Uterus (tissue), 4 donors: ENCODE data around the gene SYTL3. TPM values are rescaled to one million over a fixed set of nuclear protein-coding genes. Genes with fewer than 3 reads are reported as not detected.

Source experiments
- DNase-seq, 2 donors: peaks; one replicate each; pipeline ENCODE4 v3.0.0-alpha.2; 2019 to 2020
- H3K27ac ChIP-seq, 2 donors: fragments of 200-600 bp; sonication (generic); 1 replicate in 1 of 2; 2 replicates in 1 of 2; pipeline ENCODE4 v1.5.1; 2016 to 2018
- H3K27me3 ChIP-seq, 2 donors: fragments of 200-600 bp; sonication (generic); one replicate each; pipeline ENCODE4 v1.5.1; 2018 to 2019; ENCODE audit warnings: control low read depth in 1 of 2
- H3K36me3 ChIP-seq, 2 donors: fragments of 200-600 bp; sonication (generic); one replicate each; pipeline ENCODE4 v1.5.1; 2019; ENCODE audit warnings: control low read depth in 1 of 2
- H3K4me1 ChIP-seq, 2 donors: fragments of 200-600 bp; sonication (generic); one replicate each; pipeline ENCODE4 v1.5.1; 2018 to 2019; ENCODE audit warnings: control low read depth in 1 of 2
- H3K4me3 ChIP-seq, 2 donors: fragments of 200-600 bp; sonication (generic); 1 replicate in 1 of 2; 2 replicates in 1 of 2; pipeline ENCODE4 v1.5.1; 2018 to 2019; ENCODE audit warnings: mild to moderate bottlenecking in 1 of 2
- H3K9me3 ChIP-seq, 2 donors: fragments of 200-600 bp; sonication (generic); one replicate each; pipeline ENCODE4 v1.5.1; 2019; ENCODE audit warnings: control low read depth in 1 of 2
- POLR2A ChIP-seq, 2 donors: fragments of 450-650 bp; IDR thresholded peaks; one replicate each; pipeline ENCODE4 v1.6.1; 2016; ENCODE audit warnings: antibody characterized with exemption in 2 of 2, mild to moderate bottlenecking in 1 of 2, moderate library complexity in 1 of 2
- intact Hi-C: fragments of 100-400 bp; cut with DNase I; formaldehyde crosslinking; loops from one replicate; pipeline ENCODE4 v1.15.1; 2023; ENCODE audit warnings: low total_unique reads
- total RNA-seq, 4 donors: library from RNA; depleted of rRNA in 3 of 4; stranded (reverse); fragments of >200 nt in 3 of 4; gene quantifications; one replicate each; pipeline versions ENCODE4 v1.1.0 to v1.2.4, GENCODE V29; 2014 to 2023
- TF ChIP-seq, protein P1 (sequence below), 4 experiments: fragments of 200-600 bp in 2 of 4; fragments of 450-650 bp in 2 of 4; sonication (generic) in 2 of 4; IDR thresholded peaks; one replicate each; pipeline ENCODE4 v1.5.1; 2016 to 2019; ENCODE audit warnings: antibody characterized with exemption in 4 of 4, mild to moderate bottlenecking in 2 of 4, moderate library complexity in 1 of 4
- donor health status: DM: yes; HTN: yes; CAD: no.

The SYTL3 gene
- total RNA-seq, 4 donors from 2014 or later, result 0.51 to 12.4 (median 3.3) TPM

DNA sequence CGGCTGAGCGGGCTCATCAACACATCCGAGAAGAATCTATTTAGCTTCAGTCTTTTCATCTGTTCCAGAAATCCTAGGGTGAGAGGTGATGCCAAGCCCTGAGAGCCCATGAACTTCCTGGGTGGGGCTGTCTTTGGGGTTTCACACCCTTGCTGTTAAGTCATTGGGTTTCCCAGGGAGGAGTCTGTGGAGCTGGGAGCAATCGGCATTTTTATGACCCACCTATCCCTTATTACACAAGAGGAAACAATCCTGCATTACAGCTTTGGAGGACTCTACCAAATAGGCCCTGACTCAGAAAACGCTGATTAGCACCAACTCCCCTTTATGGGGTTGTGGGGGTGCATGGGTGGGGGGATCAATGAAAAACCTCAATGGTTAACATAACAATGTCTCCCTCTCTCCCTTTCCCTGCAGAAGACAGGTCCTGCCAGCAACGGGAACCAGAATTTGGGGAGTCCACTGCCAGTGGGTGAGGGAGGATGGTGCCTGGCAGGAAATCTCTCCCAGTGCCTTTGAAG is 123.1 kb downstream of the SYTL3 start:
- Histone ChIP-seq H3K4me3 (no peak overlapping the region), H3K27me3 (no peaks in the 10 kb centered on the region), H3K27ac (no peak overlapping the region), H3K9me3 (no peaks in the 10 kb centered on the region), H3K36me3 (no peaks in the 10 kb centered on the region), H3K4me1 (no peaks in the 10 kb centered on the region)
- TF ChIP-seq, protein P1, sequence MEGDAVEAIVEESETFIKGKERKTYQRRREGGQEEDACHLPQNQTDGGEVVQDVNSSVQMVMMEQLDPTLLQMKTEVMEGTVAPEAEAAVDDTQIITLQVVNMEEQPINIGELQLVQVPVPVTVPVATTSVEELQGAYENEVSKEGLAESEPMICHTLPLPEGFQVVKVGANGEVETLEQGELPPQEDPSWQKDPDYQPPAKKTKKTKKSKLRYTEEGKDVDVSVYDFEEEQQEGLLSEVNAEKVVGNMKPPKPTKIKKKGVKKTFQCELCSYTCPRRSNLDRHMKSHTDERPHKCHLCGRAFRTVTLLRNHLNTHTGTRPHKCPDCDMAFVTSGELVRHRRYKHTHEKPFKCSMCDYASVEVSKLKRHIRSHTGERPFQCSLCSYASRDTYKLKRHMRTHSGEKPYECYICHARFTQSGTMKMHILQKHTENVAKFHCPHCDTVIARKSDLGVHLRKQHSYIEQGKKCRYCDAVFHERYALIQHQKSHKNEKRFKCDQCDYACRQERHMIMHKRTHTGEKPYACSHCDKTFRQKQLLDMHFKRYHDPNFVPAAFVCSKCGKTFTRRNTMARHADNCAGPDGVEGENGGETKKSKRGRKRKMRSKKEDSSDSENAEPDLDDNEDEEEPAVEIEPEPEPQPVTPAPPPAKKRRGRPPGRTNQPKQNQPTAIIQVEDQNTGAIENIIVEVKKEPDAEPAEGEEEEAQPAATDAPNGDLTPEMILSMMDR (IDR thresholded peaks at IDR 0.05), result no peak
- no peak for TF ChIP-seq POLR2A (IDR thresholded peaks at IDR 0.05)
- intact Hi-C loops, result no loop called here
- DNase-seq, result no peak

DNA sequence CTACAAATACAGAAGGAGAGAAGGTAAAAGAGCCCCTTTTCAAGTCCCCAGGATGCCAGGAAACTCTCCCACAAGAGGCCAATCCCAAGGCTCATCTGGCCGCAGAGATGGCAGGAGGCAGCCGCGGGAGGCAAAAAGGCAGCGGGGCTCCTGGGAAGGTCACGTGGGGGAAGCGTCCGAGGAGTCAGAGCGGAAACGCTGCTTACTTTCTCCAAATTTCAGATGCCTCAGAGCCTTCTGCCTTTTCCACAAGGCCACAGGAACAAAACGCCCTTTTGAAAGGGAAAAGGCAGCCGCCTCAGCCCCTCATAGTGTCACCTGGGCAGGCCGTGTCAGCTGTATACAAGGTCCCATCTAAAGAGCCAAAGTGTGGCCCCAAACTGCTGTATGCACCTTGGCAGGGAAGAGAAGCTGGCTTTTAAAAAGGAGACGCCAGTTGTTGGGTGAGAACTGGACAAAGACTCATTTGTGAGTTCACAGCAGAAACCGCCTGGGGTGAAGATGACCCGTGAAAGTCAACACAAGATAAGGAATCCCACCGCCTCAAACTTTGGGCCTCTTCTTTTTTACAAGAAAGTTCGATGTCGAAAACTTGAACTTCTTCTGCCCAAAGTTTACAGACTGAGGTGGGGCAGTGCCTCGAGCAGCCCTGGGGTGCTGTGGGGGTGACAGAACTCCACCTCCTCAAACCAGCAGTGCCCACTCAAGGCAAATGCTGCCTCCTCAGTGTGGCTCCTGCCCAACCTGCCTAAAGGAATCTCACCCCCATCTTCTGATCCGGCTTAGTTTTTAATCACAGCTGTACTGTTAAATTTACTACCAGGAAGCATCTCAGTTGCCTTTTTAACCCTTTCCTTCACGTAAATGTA is 124.0 kb downstream of the SYTL3 start:
- intact Hi-C loops, result no loop called here
- DNase-seq, result no peak
- no peak overlapping the region for H3K27ac ChIP-seq
- no peak overlapping the region for H3K4me3 ChIP-seq
- no peaks in the 10 kb centered on the region for H3K36me3 ChIP-seq
- H3K27me3 ChIP-seq, result no peaks in the 10 kb centered on the region
- H3K9me3 ChIP-seq, result no peaks in the 10 kb centered on the region
- TF ChIP-seq, protein P1 (IDR thresholded peaks at IDR 0.05), result no peak
- TF ChIP-seq POLR2A (IDR thresholded peaks at IDR 0.05), result no peak
- no peaks in the 10 kb centered on the region for H3K4me1 ChIP-seq

DNA sequence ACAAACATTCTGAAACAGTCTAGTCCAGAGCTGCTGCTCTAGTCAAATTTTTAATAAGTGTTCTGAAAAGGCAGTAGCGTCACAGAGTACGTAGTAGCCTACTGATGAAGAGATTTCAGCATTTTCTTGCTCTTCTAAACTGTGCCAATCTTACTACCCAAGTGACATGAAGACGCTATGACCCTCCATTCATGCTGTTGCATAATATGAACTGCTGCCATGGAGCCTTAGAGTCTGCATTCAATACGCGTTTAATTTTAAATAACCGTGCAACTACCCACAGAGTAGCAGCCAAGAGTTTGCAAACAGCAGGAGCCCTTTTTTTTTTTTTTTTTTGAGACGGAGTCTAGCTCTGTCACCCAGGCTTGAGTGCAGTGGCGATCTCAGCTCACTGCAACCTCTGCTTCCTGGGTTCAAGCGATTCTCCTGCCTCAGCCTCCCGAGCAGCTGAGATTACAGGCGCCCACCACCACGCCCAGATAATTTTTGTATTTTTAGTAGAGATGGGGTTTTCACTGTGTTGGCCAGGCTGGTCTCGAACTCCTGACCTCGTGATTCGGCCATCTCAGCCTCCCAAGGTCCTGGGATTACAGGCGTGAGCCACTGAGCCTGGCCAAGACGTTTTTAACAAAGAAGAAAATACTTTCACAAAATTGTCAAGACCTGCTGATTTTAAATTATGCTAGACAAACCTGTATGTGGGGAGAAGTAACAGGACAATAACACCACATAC is 125.0 kb downstream of the SYTL3 start:
- Histone ChIP-seq H3K27me3 (no peaks in the 10 kb centered on the region), H3K9me3 (no peaks in the 10 kb centered on the region), H3K4me3 (no peak overlapping the region), H3K4me1 (no peaks in the 10 kb centered on the region), H3K27ac (no peak overlapping the region), H3K36me3 (no peaks in the 10 kb centered on the region)
- TF ChIP-seq, protein P1 (IDR thresholded peaks at IDR 0.05), result no peak
- no peak for TF ChIP-seq POLR2A (IDR thresholded peaks at IDR 0.05)
- no peak for DNase-seq
- intact Hi-C loops, result no loop called here

DNA sequence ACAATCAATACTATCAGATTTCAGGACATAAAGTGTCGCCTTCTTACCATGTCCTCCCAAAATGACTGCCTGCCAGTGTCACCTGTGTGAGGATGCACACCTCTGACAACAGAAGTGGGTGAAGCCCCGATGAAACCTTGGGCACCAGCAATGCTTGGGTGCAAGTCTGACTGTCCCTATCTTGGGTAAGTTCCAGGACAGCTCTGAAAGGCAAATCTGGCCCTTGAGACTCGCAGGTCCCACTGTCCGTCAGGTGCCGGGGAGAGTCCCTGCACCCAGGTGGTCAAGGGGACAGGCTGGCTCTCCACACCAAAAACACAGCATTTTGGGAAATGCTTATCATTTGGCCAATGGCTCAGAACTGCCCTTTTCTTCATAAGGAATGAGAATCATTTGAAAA is 126.0 kb downstream of the SYTL3 start:
- Histone ChIP-seq H3K27ac (no peak overlapping the region), H3K4me1 (no peaks in the 10 kb centered on the region), H3K36me3 (no peaks in the 10 kb centered on the region), H3K27me3 (no peaks in the 10 kb centered on the region), H3K4me3 (no peak overlapping the region), H3K9me3 (no peaks in the 10 kb centered on the region)
- no peak for TF ChIP-seq POLR2A (IDR thresholded peaks at IDR 0.05)
- TF ChIP-seq, protein P1 (IDR thresholded peaks at IDR 0.05), result no peak
- DNase-seq, result no peak
- intact Hi-C loops, result no loop called here

DNA sequence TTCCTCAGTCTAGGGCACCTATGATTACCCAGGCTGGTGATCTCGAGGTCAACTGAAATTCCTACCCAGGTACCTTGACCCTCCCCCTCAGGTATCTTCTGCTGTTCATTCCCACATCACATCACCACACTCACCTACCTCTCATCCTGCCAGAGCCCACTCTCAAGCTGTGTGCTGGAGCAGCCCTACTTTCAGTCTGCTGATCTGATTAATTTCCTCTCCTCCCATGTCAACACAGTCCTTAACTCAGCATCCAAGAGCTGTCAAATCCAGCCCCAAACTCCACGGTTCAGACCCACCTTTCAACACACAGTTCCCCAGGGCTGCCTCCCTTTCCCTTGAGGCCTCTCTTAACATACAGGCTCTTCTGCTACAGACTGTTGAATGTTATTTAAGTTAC is 126.9 kb downstream of the SYTL3 start:
- intact Hi-C loops, result no loop called here
- no peak for DNase-seq
- Histone ChIP-seq H3K27ac (no peak overlapping the region), H3K4me3 (no peak overlapping the region), H3K36me3 (no peaks in the 10 kb centered on the region), H3K27me3 (no peaks in the 10 kb centered on the region), H3K9me3 (no peaks in the 10 kb centered on the region), H3K4me1 (no peaks in the 10 kb centered on the region)
- TF ChIP-seq, protein P1 (IDR thresholded peaks at IDR 0.05), result no peak
- no peak for TF ChIP-seq POLR2A (IDR thresholded peaks at IDR 0.05)
